HG03175 (cell line): ENCODE measurements around the gene ZNF319.
"Not testable (repeated sequence)": the region's sequence is repeated elsewhere in the genome, so short reads cannot be mapped to it uniquely, and the experiment has no call there.

ENCODE experiments used
- ATAC-seq: cut with Tn5 transposase; IDR thresholded peaks from one replicate; pipeline ENCODE4 v1.9.1; 2021; ENCODE audit warnings: mild to moderate bottlenecking, moderate library complexity; ENCODE audit not compliant: unreplicated experiment

Gene ZNF319

GRCh38 chr16:58022601-58023371, 22.3 kb upstream of the ZNF319 start:
- no peak for ATAC-seq

DNA sequence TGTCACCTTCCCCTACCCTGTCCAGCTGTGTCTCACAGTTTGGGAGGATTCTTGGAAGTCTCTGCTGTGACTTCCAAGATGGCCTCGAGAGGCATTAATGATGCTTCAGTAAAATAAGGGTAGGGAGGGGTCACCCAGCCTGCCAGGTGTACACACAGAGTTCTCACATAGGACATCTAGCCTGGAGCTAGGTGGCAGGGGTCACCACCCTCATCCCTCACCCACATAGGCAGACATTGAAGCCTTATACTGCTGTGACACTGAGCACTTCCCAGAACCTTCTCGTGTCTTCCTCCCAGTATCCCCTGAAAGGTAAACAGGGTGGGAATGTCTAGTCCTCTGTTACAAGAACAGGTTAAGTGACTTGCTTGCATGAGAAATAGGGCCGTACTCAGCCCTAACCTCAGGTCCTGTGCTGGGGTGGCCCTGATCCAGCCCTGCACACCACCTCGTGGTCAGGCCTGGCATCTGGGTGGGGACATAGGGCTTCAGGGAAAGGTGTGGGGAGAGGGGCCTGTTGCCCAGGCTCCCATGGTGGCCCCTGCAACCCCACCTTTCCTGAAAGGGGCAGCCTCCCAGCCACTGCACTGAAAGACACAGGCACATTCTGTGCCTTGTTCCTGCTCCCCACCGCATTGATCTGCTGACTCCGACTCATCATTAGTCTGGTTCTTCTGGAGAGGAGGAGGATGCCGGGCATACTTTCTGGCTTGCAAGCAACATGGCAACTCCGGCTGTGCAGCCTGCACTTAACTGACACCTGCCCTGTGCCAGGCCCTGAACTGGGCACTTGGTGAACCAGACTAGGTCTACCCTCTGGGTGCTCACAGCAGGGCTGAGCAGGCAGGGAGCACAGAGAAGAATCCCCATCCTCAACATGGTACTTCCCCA, 21.4 kb upstream of the ZNF319 start:
- ATAC-seq: no peak

GRCh38 chr16:58020628-58021521, 20.4 kb upstream of the ZNF319 start:
- ATAC-seq: no peak

GRCh38 chr16:58019866-58020538, 19.5 kb upstream of the ZNF319 start:
- ATAC-seq: no peak

GRCh38 chr16:58018803-58019202, 18.3 kb upstream of the ZNF319 start:
- ATAC-seq: no peak

GRCh38 chr16:58016840-58017446, 16.5 kb upstream of the ZNF319 start:
- no peak for ATAC-seq

GRCh38 chr16:58013201-58013956, 12.9 kb upstream of the ZNF319 start:
- ATAC-seq: no peak

DNA sequence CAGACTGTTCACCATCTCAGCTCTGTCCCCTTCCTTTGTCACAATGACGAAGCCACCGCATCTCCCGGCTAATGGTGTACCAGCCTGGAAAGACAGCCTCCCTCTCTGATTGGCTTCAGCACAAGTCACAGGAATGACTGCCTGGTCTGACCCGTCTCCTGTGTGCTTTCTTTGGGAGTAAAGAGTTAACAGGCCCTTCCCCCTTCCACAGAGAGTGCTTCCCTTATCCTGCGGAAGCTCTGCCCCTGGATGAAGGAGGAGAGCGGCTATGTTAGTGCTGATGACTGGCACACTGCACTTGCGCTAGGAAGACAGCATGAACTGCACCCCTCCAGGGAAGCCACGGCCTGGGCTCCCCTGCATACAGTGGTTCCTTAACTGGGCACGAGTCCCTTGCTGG, 12.0 kb upstream of the ZNF319 start:
- ATAC-seq: no peak

DNA sequence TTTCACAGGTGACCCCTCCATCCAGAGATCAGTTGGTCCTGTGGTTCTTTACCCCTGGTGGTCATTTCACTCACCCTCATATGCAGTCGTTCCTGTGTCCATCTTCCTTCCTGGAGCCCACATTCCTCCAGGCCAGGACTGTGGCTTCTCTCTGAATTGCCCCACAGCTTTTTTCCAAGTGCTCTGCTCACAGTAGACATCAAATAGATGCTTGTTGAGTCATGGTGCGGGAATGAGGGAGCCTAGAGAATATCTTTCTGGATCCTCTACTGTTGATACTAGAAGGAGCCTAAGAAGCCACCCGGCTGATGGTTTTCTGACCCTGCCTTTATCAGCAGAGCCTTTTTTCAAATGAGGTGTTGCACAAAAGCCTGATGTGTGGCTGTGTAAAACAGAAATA, 11.2 kb upstream of the ZNF319 start:
- ATAC-seq: no peak

DNA sequence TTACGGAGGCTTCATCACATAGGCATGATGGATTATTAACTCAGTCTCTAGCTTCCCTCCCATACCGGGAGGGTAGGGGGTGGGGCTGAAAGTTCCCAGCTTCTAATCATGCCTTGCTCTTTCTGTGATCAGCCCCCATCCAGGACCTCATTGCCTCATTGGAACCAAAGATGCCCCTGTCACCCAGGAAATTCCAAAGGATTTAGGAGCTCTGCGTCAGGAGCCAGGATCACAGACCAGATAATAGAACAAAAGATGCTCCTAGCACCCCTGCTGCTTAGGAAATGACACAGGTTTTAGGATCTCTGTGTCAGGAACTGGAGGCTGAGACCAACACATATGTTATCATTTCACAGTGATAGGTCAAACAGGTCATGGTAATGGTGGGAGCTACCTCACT, 10.4 kb upstream of the ZNF319 start:
- no peak for ATAC-seq

- ATAC-seq: no peak
These were observed 9.5 kb upstream of the ZNF319 start for GRCh38 chr16:58009856-58010416.

GRCh38 chr16:58004736-58005135, 4.3 kb upstream of the ZNF319 start:
- not testable (repeated sequence) for ATAC-seq

- no peak for ATAC-seq
These were observed 2.5 kb upstream of the ZNF319 start for GRCh38 chr16:58002936-58003335.

DNA sequence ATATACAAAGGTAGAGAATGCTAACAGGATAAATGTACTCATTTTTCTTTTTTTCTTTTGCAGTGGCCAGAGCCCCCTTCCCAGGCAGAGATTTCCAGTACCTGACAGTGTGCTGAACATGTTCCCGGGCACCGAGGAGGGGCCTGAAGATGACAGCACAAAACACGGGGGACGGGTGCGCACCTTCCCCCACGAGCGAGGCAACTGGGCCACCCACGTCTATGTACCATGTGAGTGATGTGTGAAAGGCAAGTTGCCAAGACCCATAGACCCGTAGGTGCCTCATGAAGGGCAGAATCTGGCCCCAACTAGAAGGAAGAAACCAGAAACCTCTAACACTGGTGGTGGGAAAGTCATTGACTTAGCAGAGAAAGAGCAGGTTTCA, 1.9 kb upstream of the ZNF319 start:
- no peak for ATAC-seq

GRCh38 chr16:58001781-58002415, 1.4 kb upstream of the ZNF319 start:
- no peak for ATAC-seq

DNA sequence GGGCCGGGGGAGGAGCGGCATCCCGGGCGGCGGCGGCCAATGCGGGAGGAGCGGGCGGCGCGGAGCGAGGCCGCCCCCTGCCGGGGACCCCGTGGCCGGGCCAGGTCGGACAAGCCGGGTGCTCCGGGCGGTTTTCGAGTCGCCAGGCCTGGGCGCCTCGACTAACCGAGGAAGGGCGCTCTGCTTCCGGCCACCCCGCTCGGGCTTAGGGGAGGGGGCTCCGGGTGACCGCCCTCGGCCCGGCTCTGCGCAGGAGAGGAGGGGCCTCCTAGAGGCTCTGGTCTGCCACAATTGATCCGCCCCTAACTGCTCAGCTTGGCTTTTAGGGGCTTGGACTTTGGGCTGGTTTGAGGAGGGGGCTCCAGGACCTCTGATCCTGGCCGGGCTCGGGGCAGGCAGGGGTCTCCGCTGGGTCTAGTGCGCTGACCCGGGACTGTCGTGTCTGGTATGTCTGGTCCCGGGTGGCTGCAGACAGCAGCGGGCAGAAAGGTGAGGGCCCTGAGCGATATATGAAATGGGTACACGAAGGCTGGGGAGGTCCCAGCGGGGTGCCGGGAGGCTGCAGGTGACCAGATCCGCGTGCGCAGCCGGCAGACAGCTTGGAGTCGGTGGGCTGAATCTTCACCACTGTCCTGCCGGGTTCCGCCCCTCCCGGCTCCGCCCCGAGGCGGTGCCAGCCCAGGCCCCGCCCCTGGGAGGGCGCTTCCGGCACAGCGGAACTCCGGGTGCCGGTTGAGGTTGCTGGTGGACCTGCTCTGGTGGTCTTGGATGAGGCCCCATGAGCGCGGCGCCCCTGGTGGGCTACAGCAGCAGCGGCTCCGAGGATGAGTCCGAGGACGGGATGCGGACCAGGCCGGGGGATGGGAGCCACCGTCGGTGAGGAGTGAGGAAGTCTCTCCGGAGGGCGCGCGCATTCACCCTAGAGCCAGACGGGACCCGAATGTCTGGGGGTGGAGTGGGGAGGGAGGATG, 519 bp upstream of the ZNF319 start, which contains the start of gene USB1:
Gene USB1, plus strand, starts transcription at position 702 of the 971 bp plus-strand sequence. Its CDS starts 77 bp downstream, at position 779.
- ATAC-seq: peak; percentile 86

DNA sequence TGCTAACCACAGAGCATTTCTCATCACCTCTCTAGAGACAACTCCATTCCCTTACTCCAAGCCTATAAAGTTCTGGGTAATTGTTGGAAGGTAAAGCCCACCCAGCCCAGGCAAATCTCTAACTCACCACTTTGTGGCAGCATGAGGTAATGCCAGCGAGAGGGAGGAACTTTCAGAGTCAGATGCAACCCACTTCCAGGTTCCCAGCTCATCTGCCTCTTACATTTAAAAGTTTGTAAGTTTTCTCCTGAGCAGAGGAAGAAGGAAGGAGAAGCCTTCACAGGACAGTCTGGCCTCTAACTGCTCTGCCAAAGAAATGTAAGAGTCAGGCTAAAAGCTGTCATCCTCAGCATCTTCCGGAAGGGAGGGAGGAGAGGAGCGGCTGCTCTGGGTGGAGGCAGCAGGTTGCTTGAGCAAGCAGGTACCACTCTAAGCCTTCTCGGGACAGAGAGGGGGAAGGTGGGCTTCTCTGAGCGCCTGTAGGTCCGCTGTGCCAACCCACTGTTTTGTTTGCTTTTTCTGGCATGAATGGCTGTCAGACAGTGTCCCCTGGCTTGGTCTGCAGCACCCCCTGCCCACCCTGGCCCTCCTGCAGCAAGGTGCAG, 1.0 kb downstream of the ZNF319 start:
- no peak for ATAC-seq
